A549 (cell line): ENCODE measurements around the gene TIE1.

ENCODE experiments used
- NPAS2 ChIP-seq: fragments of 250-450 bp; sonication (Bioruptor Pico); IDR thresholded peaks from 2 replicates; pipeline ENCODE4 v1.8.0; 2022; ENCODE audit warnings: mild to moderate bottlenecking, moderate library complexity, borderline replicate concordance
- POLR2AphosphoS2 ChIP-seq: conservative IDR thresholded peaks from 2 replicates; pipeline ENCODE4 v1.6.1; 2012; ENCODE audit warnings: low read length, improper control_type of control experiment, inconsistent platforms
- TF ChIP-seq, protein P1 (sequence below): fragments of >200 bp; sonication (Bioruptor Twin); formaldehyde crosslinking; IDR thresholded peaks from 3 replicates; pipeline ENCODE4 v1.5.1; 2016
- TF ChIP-seq, protein P2 (sequence below): IDR thresholded peaks from 2 replicates; pipeline ENCODE4 v1.6.1; 2012

DNA sequence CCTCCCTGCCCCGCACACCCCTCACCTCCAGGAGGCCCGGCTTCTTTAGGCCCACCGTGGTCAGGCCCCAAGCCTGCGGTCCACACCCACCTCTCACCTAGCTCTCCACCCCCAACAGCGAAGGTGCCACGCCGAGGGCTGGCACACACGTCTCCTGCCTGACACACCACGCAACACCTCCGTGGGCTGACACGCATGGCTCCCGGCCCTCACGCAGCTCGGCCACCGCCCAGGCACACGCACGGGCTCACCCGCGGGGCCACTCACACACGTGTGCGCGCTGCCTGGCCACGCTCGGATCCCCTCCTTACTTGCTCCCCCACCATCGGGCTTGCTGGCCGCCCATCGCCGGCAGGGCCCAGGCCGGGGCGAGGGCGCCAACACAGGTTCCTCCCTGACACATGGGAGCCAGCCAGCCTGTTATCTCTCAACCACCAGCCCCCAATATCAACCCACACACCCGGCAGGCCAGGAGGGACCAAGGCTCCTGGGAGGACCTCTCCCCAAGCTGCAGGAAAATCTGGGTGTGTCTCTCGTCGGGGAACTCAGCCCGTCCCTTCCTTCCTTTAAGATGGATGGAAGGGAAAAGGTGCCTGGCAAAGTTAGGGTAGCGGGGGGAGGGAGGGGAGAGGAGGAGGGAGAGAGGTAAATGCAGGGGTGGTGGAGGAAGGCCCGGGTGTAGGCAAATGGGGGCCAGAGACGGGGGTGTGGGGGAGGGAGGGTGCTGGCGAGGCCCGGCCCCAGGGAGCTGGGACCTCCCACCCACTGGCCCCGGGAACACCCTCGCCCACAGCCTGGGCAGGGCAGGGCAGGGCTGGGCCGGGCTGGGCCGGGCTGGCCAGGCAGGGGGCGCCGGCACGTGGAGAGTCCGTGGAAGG, 66.5 kb downstream of the TIE1 start:
- TF ChIP-seq, protein P1, sequence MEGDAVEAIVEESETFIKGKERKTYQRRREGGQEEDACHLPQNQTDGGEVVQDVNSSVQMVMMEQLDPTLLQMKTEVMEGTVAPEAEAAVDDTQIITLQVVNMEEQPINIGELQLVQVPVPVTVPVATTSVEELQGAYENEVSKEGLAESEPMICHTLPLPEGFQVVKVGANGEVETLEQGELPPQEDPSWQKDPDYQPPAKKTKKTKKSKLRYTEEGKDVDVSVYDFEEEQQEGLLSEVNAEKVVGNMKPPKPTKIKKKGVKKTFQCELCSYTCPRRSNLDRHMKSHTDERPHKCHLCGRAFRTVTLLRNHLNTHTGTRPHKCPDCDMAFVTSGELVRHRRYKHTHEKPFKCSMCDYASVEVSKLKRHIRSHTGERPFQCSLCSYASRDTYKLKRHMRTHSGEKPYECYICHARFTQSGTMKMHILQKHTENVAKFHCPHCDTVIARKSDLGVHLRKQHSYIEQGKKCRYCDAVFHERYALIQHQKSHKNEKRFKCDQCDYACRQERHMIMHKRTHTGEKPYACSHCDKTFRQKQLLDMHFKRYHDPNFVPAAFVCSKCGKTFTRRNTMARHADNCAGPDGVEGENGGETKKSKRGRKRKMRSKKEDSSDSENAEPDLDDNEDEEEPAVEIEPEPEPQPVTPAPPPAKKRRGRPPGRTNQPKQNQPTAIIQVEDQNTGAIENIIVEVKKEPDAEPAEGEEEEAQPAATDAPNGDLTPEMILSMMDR = no peak
- TF ChIP-seq, protein P2, sequence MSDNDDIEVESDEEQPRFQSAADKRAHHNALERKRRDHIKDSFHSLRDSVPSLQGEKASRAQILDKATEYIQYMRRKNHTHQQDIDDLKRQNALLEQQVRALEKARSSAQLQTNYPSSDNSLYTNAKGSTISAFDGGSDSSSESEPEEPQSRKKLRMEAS = no peak
- TF ChIP-seq POLR2AphosphoS2 = no peak
- no peak for TF ChIP-seq NPAS2 (CRISPR knock-in tag)
